Pancreas (tissue), 10 donors: ENCODE data around the gene CCDC122. TPM values are rescaled to one million over a fixed set of nuclear protein-coding genes. Genes with fewer than 3 reads are reported as not detected.

Source experiments
- ATAC-seq, 4 donors: fragments of 200-7000 bp; cut with Tn5 transposase; one replicate each; pipeline versions ENCODE4 v1.8.0 to v1.9.1; 2020; ENCODE audit warnings: mild to moderate bottlenecking in 4 of 4, moderate library complexity in 4 of 4
- DNase-seq, 6 donors: peaks; one replicate each; pipeline ENCODE4 v3.0.0-alpha.2; 2020
- FAIRE-seq: peaks from 2 replicates; lab custom pipeline; 2012; peaks lifted over from hg19 to GRCh38; lab: Jason Lieb, UNC
- H3K27ac ChIP-seq, 4 donors: fragments of 200-600 bp; sonication (generic); 1 replicate in 3 of 4; 2 replicates in 1 of 4; pipeline versions ENCODE4 v1.5.0 to v1.8.0; 2020
- H3K27me3 ChIP-seq, 4 donors: fragments of 200-600 bp; one replicate each; pipeline ENCODE4 v1.8.0; 2021
- H3K36me3 ChIP-seq, 3 donors: fragments of 200-600 bp; sonication (generic) in 1 of 3; one replicate each; pipeline versions ENCODE4 v1.5.0 to v1.8.0; 2020 to 2021
- H3K4me1 ChIP-seq, 3 donors: fragments of 200-600 bp; one replicate each; pipeline ENCODE4 v1.8.0; 2021
- H3K4me3 ChIP-seq, 4 donors: fragments of 200-600 bp; sonication (generic) in 2 of 4; one replicate each; pipeline versions ENCODE4 v1.5.0 to v1.8.0; 2020 to 2021
- H3K9me3 ChIP-seq, 4 donors: fragments of 200-600 bp; one replicate each; pipeline ENCODE4 v1.8.0; 2021
- CTCF ChIP-seq, 4 donors: fragments of 200-600 bp; sonication (generic) in 3 of 4; IDR thresholded peaks; one replicate each; pipeline versions ENCODE4 v1.5.0 to v1.8.0; 2021; ENCODE audit warnings: antibody characterized with exemption in 4 of 4
- WGBS, 2 donors: extraction: QIAGEN DNeasy Blood & Tissue Kit; methylation state at CpG; one replicate each; pipeline ENCODE4 v1.1.7; 2013; 5-methylcytosine and 5-hydroxymethylcytosine counted together
- intact Hi-C, 3 donors: fragments of 100-400 bp; cut with DNase I; formaldehyde crosslinking; loops; one replicate each; pipeline versions ENCODE4 v1.11.1 to v1.14.2; 2022
- polyA plus RNA-seq, 2 donors: library from polyadenylated mRNA; stranded (reverse); fragments of 200-250 nt; gene quantifications; one replicate each; pipeline ENCODE4 v1.2.3, GENCODE V29; 2013
- total RNA-seq, 6 donors: library from RNA; stranded (reverse); fragmentation: NEBNext Ultra II Directional in 4 of 6; extraction: Animal tissue kit (Norgen Biotek cat#: 25700) in 4 of 6; gene quantifications; one replicate each; pipeline versions ENCODE4 v1.2.1 to v1.2.4, GENCODE V29; 2021 to 2023
- donor health status: healthy with polysubstance abuse.
- donor health status: DM: no; HTN: no; CAD: no; lungs with moderate emphysema.
- donor health status: DM: no; HTN: no; CAD: no.
- donor health status: control.
- donor health status: control.
- donor health status: Bipolar disorder and iron deficiency.
- donor health status: DM: yes; HTN: yes; CAD: no.
- donor health status: DM: no; HTN: no; CAD: no.
- donor health status: DM: no; HTN: no; CAD: no.
- donor health status: DM: yes; HTN: yes; CAD: no.

Gene CCDC122
- total and polyA plus RNA-seq, 8 donors: 2.9 to 7.3 (median 4.7) TPM

DNA sequence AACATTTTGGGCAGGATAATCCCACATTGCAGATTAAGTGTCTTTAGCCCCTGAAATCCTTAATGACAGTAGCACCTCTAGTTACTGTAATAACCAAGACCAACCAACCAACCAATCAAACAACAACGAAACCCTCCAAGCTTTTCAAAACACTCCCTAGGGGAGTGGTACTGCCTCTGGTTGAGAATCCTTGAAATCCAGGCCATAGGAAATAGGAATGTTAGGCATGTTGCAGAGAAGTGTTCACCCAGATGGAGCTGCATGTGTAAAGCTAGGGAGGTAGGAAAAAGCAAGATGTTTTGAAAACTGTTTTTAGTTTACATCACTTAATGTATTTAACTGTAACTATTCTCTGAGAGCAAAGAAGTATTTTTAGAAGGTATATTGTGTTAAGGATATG, 4.7 kb upstream of the CCDC122 start:
- ATAC-seq (no peak), FAIRE-seq (no peak), DNase-seq (no peak)
- TF ChIP-seq CTCF (IDR thresholded peaks at IDR 0.05): no peak
- intact Hi-C loops: no loop called here
- WGBS, 2 donors: 88% methylated on average over 1 of the region's 1 CpG
- H3K27me3 ChIP-seq: no peaks in the 10 kb centered on the region
- H3K4me1 ChIP-seq: peaks cover 0 to 3% (median 0%) of the 10 kb centered on the region in 3 donors
- H3K9me3 ChIP-seq: no peaks in the 10 kb centered on the region
- no peaks in the 10 kb centered on the region for H3K36me3 ChIP-seq
- H3K4me3 ChIP-seq: no peak overlapping the region
- no peak overlapping the region for H3K27ac ChIP-seq

DNA sequence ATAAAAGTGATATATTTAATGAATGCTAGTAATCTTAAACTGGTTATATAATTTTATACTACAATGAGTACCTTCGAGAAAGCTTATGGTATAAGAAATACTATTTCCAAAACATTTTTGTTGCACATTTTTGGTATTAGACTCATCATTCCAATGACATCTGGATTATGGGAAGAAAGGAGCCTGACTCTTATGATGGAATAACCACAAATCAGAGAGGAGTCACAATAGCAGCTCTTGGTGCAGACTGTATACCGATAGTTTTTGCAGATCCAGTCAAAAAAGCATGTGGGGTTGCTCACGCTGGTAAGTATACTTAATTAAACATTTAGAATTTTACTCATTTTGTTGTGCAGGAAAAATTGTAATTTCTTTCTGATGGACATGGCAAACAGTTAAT, 4.1 kb upstream of the CCDC122 start:
- Histone ChIP-seq H3K27ac (no peak overlapping the region), H3K9me3 (no peaks in the 10 kb centered on the region), H3K27me3 (no peaks in the 10 kb centered on the region), H3K4me1 (peaks cover 0 to 3% (median 0%) of the 10 kb centered on the region in 3 donors), H3K4me3 (no peak overlapping the region), H3K36me3 (no peaks in the 10 kb centered on the region)
- no peak for ATAC-seq
- intact Hi-C loops: no loop called here
- no peak for TF ChIP-seq CTCF (IDR thresholded peaks at IDR 0.05)
- FAIRE-seq: no peak
- WGBS, 2 donors: 92 to 93% methylated on average over 3 of the region's 3 CpGs
- no peak for DNase-seq

GRCh38 chr13:43881580-43881979, 2.0 kb upstream of the CCDC122 start:
- no peaks in the 10 kb centered on the region for H3K9me3 ChIP-seq
- TF ChIP-seq CTCF (IDR thresholded peaks at IDR 0.05): no peak

DNA sequence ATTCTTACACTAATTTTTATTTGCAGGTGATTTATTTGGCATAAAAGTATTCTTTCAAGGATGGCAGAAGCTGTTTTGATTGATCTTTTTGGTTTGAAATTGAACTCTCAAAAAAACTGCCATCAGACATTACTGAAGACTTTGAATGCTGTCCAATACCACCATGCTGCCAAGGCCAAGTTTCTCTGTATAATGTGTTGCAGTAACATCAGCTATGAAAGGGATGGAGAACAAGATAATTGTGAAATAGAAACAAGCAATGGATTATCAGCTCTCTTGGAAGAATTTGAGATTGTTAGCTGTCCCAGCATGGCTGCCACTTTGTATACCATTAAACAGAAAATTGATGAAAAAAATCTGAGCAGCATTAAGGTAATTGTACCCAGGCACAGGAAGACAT, 1.4 kb upstream of the CCDC122 start:
- FAIRE-seq: no peak
- Histone ChIP-seq H3K27me3 (no peaks in the 10 kb centered on the region), H3K36me3 (no peaks in the 10 kb centered on the region), H3K4me3 (no peak overlapping the region), H3K4me1 (peaks cover 0 to 8% (median 3%) of the 10 kb centered on the region in 3 donors), H3K9me3 (no peaks in the 10 kb centered on the region), H3K27ac (no peak overlapping the region)
- DNase-seq: no peak
- intact Hi-C loops: no loop called here
- no peak for TF ChIP-seq CTCF (IDR thresholded peaks at IDR 0.05)
- no peak for ATAC-seq

More at GRCh38 chr13:43881580-43881979, 2.0 kb upstream of the CCDC122 start:
- FAIRE-seq (no peak), ATAC-seq (no peak), DNase-seq (no peak)
- no peaks in the 10 kb centered on the region for H3K36me3 ChIP-seq
- no peak overlapping the region for H3K27ac ChIP-seq
- H3K4me1 ChIP-seq: peaks cover 0 to 8% (median 3%) of the 10 kb centered on the region in 3 donors
- intact Hi-C loops: no loop called here
- no peak overlapping the region for H3K4me3 ChIP-seq
- no peaks in the 10 kb centered on the region for H3K27me3 ChIP-seq

- FAIRE-seq (no peak), ATAC-seq (peak in 3 of 4 donors; percentile 4 to 10 (median 7)), DNase-seq (no peak)
- 12 to 24% methylated on average over 15 of the region's 15 CpGs for WGBS, 2 donors
- Histone ChIP-seq H3K36me3 (no peaks in the 10 kb centered on the region), H3K4me1 (peaks cover 0 to 8% (median 3%) of the 10 kb centered on the region in 3 donors), H3K27ac (peak overlapping the region; percentile 95 to 97 (median 96)), H3K27me3 (no peaks in the 10 kb centered on the region), H3K4me3 (peak overlapping the region; percentile 56 to 85 (median 81)), H3K9me3 (no peaks in the 10 kb centered on the region)
- no peak for TF ChIP-seq CTCF (IDR thresholded peaks at IDR 0.05)
- intact Hi-C loops: no loop called here
Observed at GRCh38 chr13:43880214-43880855, 795 bp upstream of the CCDC122 start.
